Renal cortical epithelial cell (primary cell): ENCODE results near the gene TMEM81. TPM values are rescaled to one million over a fixed set of nuclear protein-coding genes. Genes with fewer than 3 reads are reported as not detected.

Source experiments
- DNase-seq: peaks from one replicate; pipeline ENCODE4 v3.0.0-alpha.2; 2011; ENCODE audit warnings: low read depth
- total RNA-seq: library from RNA; depleted of rRNA; stranded (reverse); fragments of >200 nt; gene quantifications from 2 replicates; pipeline ENCODE4 v1.2.3, GENCODE V29; 2014

The TMEM81 gene
- 1.6 and 2.4 TPM in 2 replicates for total RNA-seq

DNA sequence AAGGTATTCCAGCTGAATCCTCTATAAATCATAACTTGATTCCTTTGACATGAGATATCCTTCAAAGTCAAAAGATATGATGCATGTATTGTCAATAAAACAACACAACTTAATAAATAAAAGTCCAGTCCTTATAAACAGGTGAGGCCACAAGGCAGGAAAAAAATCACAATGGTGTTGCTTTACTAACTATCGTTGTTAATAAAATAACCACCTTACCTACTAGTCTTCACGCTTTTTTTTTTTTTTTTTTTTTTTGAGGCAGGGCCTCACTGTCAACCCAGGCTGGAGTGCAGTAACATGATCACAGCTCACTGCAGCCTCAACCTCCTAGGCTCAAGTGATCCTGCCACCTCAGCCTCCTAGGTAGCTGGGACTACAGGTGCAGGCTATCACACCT lies at the start of gene TMEM81:
TMEM81 (minus strand) TSS at position 101 of the 400 bp plus-strand sequence. CDS start 140 bp downstream, outside the sequence.
- no peak for DNase-seq

DNA sequence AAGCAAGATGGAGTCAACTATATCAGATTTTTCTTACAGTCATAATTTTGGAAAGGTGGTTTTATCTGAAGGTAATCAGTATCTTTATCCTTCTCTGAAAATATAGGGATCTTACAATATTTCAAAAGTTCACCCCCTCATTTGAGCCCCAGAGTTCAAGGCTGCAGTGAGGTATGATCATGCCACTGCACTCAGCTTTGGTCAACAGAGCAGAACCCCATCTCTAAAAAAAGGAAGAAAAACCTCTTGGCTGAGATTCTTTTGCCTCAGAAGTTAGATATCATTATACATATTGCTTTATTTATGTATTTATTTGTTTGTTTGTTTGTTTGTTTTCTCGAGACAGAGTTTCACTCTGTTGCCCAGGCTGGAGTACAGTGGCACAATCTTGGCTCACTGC lies 49.0 kb upstream of the TMEM81 start:
- DNase-seq, result no peak

DNA sequence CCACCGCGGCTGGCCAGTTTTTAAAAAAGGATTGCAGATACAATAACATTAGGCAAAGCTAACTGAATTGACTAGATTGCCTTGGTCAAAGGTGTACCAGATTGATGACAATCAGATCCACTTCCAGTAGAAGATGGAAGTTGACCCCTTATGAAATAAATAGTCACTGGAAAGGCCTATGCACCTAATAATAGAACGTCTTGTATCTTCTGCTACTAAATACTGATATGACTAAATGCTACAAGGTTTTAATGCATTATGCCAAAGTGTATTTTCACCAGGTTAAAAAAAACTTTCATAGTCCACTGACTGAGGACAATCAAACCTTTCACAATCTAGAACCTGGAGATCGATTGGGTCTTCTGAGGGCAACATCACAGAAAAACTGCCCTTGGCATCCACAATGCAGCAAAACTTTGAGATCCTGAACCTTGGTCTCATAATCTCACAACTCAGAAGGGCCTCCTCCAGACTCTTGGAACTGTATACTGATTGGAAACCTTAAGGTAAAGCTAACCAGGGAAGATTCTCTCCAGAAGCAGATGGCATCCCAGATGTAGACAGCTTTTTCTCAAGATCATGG lies 45.3 kb upstream of the TMEM81 start:
- no peak for DNase-seq

- DNase-seq, result no peak
Measured at GRCh38 chr1:205128050-205128449, 43.8 kb upstream of the TMEM81 start.

- no peak for DNase-seq
Measured at GRCh38 chr1:205127646-205128045, 43.4 kb upstream of the TMEM81 start.

GRCh38 chr1:205124726-205125125 lies 40.5 kb upstream of the TMEM81 start:
- DNase-seq, result no peak

DNA sequence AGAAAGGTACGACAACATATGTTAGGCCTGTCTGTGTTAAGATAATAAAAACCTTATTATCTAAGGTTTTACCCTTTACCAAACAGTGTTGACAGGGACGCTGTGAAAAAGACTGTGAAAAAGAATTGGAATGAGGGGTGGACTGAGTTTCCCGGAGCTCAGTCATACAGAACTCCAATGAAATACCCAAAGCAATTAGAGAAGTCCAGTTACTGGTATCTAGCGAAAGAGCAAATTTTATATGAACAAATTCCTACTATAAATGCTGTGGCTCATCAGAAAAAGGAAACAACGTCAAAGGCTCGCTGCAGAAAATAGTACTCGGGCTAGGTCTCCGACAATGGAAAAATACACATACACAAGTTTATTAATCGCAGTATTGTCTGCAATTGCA lies 38.2 kb upstream of the TMEM81 start:
- DNase-seq, result no peak

DNA sequence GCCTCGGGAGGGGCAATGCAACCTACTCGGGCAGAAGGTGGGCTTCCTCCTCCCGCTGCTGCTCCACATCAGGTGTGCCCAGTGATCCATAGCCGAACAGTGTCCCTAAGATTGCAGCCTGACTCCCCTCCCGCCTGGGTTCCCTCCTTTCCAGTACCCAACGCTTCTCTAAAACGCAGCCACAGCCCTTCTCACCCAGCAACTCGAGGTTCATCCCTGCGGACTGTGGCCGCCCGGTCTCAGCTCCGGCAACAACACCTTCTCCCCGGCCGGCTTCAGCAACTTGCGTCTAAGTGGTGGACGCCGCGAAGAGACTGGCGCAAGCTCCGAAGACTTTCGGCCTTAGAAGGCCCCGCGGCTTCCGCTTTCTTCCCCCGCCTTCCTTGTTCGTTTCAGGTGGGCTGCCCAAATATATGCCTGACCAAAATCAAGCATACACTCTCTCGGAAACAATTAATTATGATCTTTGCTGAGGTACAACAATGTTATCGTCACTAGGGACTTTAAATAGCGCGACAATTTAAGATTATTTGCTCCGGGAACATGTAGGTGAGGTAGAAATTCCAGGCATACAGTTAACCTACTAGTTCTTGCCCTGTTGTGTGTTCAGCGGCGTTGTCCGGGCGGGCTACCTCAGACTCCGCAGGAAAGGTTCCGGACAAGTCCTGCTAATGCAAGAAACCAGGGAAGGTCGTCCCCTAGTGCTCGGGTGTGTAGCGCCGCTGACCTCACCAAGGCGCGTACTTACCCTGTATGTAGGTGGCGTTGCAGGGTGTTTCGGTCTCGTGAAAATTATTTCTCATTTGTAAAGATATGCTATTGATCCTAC lies 37.6 kb upstream of the TMEM81 start, which contains the start of gene RBBP5:
RBBP5 (minus strand) TSS at position 319 of the 829 bp plus-strand sequence; CDS start at position 214, 105 bp downstream.
- DNase-seq, result peak; percentile 93

GRCh38 chr1:205118752-205119151 lies 34.5 kb upstream of the TMEM81 start:
- DNase-seq, result peak; percentile 21

- no peak for DNase-seq
Measured at GRCh38 chr1:205111354-205111753, 27.1 kb upstream of the TMEM81 start.

- no peak for DNase-seq
Measured at GRCh38 chr1:205109711-205110110, 25.5 kb upstream of the TMEM81 start.

GRCh38 chr1:205109269-205109668 lies 25.0 kb upstream of the TMEM81 start:
- no peak for DNase-seq

GRCh38 chr1:205108464-205108863 lies 24.2 kb upstream of the TMEM81 start:
- no peak for DNase-seq

DNA sequence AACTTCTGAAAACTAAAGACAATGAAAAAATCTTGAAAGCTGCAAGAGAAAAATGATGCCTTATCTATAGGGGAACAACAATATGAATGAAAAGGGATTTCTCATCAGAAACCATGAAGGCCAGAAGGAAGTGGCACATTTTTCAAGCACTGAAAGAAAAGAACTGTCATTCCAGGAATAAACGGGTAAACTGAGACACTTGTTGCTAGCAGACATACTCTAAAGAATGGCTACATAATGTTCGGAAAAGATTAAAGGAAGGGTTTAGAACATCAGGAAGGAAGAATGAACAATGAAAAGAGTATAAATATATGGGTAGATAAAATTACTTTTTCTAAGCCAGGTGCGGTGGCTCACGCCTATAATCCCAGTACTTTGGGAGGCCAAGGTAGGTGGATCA lies 23.1 kb upstream of the TMEM81 start:
- no peak for DNase-seq

DNA sequence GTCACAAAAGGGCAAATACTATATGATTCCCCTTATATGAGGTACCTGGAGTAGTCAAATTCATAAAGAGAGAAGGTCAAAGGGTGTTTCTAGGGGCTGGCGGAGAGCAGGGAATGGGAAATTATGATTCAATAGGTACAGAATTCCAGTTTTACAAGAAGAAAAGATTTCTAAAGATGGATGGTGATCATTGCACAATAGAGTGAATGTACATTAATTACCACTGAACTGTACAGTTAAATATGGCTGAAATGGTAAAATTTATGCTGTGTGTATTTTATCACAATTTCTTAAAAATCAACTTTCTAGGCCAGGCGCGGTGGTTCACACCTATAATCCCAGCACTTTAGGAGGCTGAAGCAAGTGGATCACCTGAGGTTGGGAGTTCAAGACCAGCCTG lies 18.1 kb upstream of the TMEM81 start:
- no peak for DNase-seq

DNA sequence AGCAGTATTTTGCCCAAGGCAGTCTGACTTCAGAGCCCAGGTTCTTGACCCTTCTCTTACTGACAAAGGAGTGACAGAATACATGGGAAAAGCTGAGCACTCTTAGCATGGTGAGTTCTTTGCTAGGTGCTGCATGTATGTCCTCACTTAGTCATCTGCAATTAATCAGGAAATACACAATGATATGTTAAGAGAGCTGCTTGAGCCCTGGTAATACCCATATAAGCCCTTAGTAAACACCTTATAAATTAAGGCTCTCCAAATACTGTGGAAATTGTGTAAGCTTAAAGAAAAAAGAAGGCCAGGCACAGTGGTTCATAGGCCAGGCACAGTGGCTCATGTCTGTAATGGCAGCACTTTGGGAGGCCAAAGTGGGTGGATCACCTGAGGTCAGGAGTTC lies 14.0 kb upstream of the TMEM81 start:
- no peak for DNase-seq

DNA sequence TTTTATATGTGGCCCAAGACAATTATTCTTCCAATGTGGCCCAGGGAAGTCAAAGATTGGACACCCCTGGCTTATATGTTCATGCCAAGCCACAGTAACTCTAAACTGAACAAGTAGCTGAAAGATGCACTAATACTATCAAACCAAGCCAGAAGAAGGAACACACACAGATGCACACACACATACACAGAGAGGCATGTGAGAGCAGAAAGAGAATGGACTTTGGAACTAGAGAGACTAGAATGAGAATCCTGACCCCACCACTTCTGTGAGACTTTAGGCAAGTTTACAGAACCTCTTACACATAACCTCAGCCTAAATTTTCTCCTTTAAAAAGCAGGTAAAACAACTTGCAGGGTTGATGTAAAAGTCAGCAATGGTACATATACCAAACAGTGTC lies 11.2 kb upstream of the TMEM81 start:
- no peak for DNase-seq

DNA sequence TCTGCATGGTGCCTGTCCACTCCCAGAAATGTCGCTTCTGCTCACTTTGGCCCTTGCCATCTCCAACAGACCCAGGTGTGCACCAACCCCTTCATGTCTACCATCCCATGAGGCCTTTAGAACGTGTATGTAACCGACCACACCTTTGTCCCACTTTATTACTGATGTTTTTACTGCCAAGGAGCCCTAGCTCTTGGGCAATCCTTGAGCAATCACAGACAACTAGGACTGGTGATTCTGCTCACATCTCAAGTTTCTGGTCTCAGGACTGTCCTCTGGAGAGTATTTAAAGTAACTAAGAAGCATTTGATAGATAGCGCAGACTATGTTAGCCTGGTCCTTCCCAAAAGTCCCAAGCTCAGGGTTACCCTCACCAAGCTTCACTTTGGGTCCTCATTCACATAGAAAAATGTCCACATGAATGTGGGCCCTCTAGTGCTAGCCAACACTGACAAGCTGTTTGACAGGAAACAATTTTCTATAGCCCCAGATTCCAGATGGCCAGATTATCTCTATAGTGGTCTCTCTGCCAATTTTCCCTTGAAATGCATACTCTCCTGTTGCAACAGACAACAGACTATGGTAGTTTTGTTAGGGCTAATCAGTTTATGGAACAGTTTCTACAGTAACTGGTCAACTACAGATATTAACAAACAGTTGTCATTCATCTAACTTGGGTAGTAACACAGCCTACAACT lies 6.9 kb upstream of the TMEM81 start:
- peak; percentile 5 for DNase-seq

- DNase-seq, result no peak
Measured at GRCh38 chr1:205088341-205088740, 4.1 kb upstream of the TMEM81 start.

DNA sequence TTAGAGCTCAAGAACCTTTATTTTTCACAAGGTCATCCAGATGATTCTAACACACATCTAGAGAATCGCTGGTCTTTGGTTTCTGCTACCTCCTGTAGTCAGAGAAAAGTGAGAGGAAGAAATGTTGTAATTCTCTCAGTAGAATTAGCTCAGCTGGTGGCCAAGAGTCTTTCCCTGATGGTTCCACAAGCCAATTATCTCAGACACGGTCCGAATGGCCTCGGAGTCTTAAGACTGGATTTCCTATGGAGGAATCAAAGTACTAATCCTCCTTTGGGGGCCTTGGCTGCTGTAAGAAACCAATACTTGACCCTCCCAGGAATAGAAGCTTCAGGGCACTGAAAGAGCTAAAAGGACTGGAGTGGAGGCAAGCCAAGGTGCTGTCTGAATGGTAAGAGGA lies 1.8 kb downstream of the TMEM81 start:
- no peak for DNase-seq

- no peak for DNase-seq
Measured at GRCh38 chr1:205077934-205078311, 6.3 kb downstream of the TMEM81 start.

- DNase-seq, result no peak
Measured at GRCh38 chr1:205077158-205077933, 6.9 kb downstream of the TMEM81 start.
